HEK293 (cell line): ENCODE data around the gene MCF2L.

Experiments used
- CTCF ChIA-PET: fragments of 350-600 bp; formaldehyde crosslinking; extraction: SDS; loops from one replicate; lab custom pipeline; 2021; ENCODE audit warnings: antibody characterized with exemption; lab: Yijun Ruan, JAX
- POLR2A ChIA-PET: fragments of 300-600 bp; formaldehyde crosslinking; extraction: SDS; loops from one replicate; lab custom pipeline; 2020; ENCODE audit warnings: antibody characterized with exemption, inconsistent platforms; lab: Yijun Ruan, JAX
- H3K27ac ChIP-seq: fragments of 200-500 bp; sonication (Bioruptor generic); 2 replicates; pipeline ENCODE4 v1.5.1; 2014; ENCODE audit warnings: low read depth, low read length, control low read depth, inconsistent platforms; ENCODE audit errors: extremely low read depth
- H3K36me3 ChIP-seq, 2 experiments: fragments of 200-500 bp in 1 of 2; sonication (Bioruptor generic) in 1 of 2; 1 replicate in 1 of 2; 2 replicates in 1 of 2; pipeline ENCODE4 v1.5.1; 2014 to 2017; ENCODE audit warnings: inconsistent platforms in 2 of 2, low read length in 2 of 2; ENCODE audit not compliant: control insufficient read depth in 2 of 2, insufficient read depth in 1 of 2
- H3K4me1 ChIP-seq: fragments of 200-500 bp; sonication (Bioruptor generic); 2 replicates; pipeline ENCODE4 v1.5.1; 2014; ENCODE audit warnings: mild to moderate bottlenecking, low read length, inconsistent platforms; ENCODE audit not compliant: control insufficient read depth, insufficient read depth
- H3K4me3 ChIP-seq: 2 replicates; pipeline ENCODE4 v1.5.1; 2011; ENCODE audit warnings: low read depth, mild to moderate bottlenecking, control low read depth, low read length, moderate library complexity
- H3K9me3 ChIP-seq: fragments of 200-500 bp; sonication (Bioruptor generic); 2 replicates; pipeline ENCODE4 v1.5.1; 2014; ENCODE audit warnings: low read depth, low read length, inconsistent platforms; ENCODE audit not compliant: control insufficient read depth, insufficient read depth
- GLI4 ChIP-seq: fragments of 450-650 bp; formaldehyde crosslinking; IDR thresholded peaks from 2 replicates; pipeline ENCODE4 v1.5.1; 2016; ENCODE audit warnings: missing biosample characterization, missing genetic modification characterization
- HOXC10 ChIP-seq: sonication (generic); formaldehyde crosslinking; IDR thresholded peaks from 2 replicates; pipeline ENCODE4 v1.8.1; 2023; ENCODE audit warnings: mild to moderate bottlenecking, missing genetic modification reagents
- INSM2 ChIP-seq: fragments of 450-650 bp; formaldehyde crosslinking; IDR thresholded peaks from 2 replicates; pipeline ENCODE4 v1.5.1; 2016; ENCODE audit warnings: missing biosample characterization, missing genetic modification characterization
- KLF16 ChIP-seq: fragments of 450-650 bp; formaldehyde crosslinking; IDR thresholded peaks from 2 replicates; pipeline ENCODE4 v1.5.1; 2017; ENCODE audit warnings: missing biosample characterization, missing genetic modification characterization
- KLF17 ChIP-seq: fragments of 450-650 bp; formaldehyde crosslinking; IDR thresholded peaks from 2 replicates; pipeline ENCODE4 v1.5.1; 2016; ENCODE audit warnings: missing biosample characterization, missing genetic modification characterization
- KLF9 ChIP-seq: fragments of 450-650 bp; formaldehyde crosslinking; IDR thresholded peaks from 2 replicates; pipeline ENCODE4 v1.5.1; 2016; ENCODE audit warnings: missing biosample characterization, missing genetic modification characterization, low read depth
- TSHZ1 ChIP-seq: fragments of 450-650 bp; formaldehyde crosslinking; IDR thresholded peaks from 2 replicates; pipeline ENCODE4 v1.5.1; 2016; ENCODE audit warnings: missing biosample characterization, missing genetic modification characterization, borderline replicate concordance
- ZFP41 ChIP-seq: fragments of 450-650 bp; formaldehyde crosslinking; IDR thresholded peaks from 2 replicates; pipeline ENCODE4 v1.5.1; 2016; ENCODE audit warnings: missing biosample characterization, missing genetic modification characterization, borderline replicate concordance
- ZFP69B ChIP-seq: fragments of 450-650 bp; formaldehyde crosslinking; IDR thresholded peaks from 2 replicates; pipeline ENCODE4 v1.5.1; 2016; ENCODE audit warnings: missing biosample characterization, missing genetic modification characterization
- ZNF10 ChIP-seq: fragments of 450-650 bp; formaldehyde crosslinking; IDR thresholded peaks from 2 replicates; pipeline ENCODE4 v1.5.1; 2017; ENCODE audit warnings: missing biosample characterization, missing genetic modification characterization
- ZNF112 ChIP-seq: fragments of 450-650 bp; formaldehyde crosslinking; IDR thresholded peaks from 2 replicates; pipeline ENCODE4 v1.5.0; 2017; ENCODE audit warnings: missing biosample characterization, missing genetic modification characterization
- ZNF23 ChIP-seq: fragments of 450-650 bp; formaldehyde crosslinking; IDR thresholded peaks from 2 replicates; pipeline ENCODE4 v1.5.1; 2016; ENCODE audit warnings: missing biosample characterization, missing genetic modification characterization, borderline replicate concordance
- ZNF341 ChIP-seq: fragments of 450-650 bp; formaldehyde crosslinking; IDR thresholded peaks from 2 replicates; pipeline ENCODE4; 2016; ENCODE audit warnings: low read depth, missing biosample characterization, missing genetic modification characterization
- ZNF391 ChIP-seq: fragments of 450-650 bp; formaldehyde crosslinking; IDR thresholded peaks from 2 replicates; pipeline ENCODE4 v1.5.1; 2016; ENCODE audit warnings: low read depth, missing biosample characterization, missing genetic modification characterization, borderline replicate concordance
- ZNF394 ChIP-seq: fragments of 450-650 bp; formaldehyde crosslinking; IDR thresholded peaks from 2 replicates; pipeline ENCODE4 v1.5.1; 2016; ENCODE audit warnings: missing biosample characterization, missing genetic modification characterization, mild to moderate bottlenecking, moderate library complexity, borderline replicate concordance
- ZNF585B ChIP-seq: fragments of 450-650 bp; formaldehyde crosslinking; IDR thresholded peaks from 2 replicates; pipeline ENCODE4 v1.5.1; 2016; ENCODE audit warnings: missing biosample characterization, missing genetic modification characterization
- ZNF692 ChIP-seq: fragments of 450-650 bp; formaldehyde crosslinking; IDR thresholded peaks from 2 replicates; pipeline ENCODE4 v1.5.1; 2016; ENCODE audit warnings: missing biosample characterization, missing genetic modification characterization
- ZNF837 ChIP-seq: fragments of 450-650 bp; formaldehyde crosslinking; IDR thresholded peaks from 2 replicates; pipeline ENCODE4 v1.5.1; 2016; ENCODE audit warnings: missing biosample characterization, missing genetic modification characterization
- TF ChIP-seq, protein P1 (sequence below): fragments of 450-650 bp; formaldehyde crosslinking; IDR thresholded peaks from 2 replicates; pipeline ENCODE4 v1.5.1; 2017; ENCODE audit warnings: missing biosample characterization, missing genetic modification characterization
- TF ChIP-seq, protein P2 (sequence below): fragments of 450-650 bp; formaldehyde crosslinking; IDR thresholded peaks from 2 replicates; pipeline ENCODE4 v1.5.1; 2016; ENCODE audit warnings: missing biosample characterization, missing genetic modification characterization

Gene MCF2L

GRCh38 chr13:113090415-113090770 is 121.4 kb downstream of the MCF2L start:
- Histone ChIP-seq H3K27ac (no peak overlapping the region), H3K36me3 (peaks cover 0 to 15% of the 10 kb centered on the region in 2 experiments; a peak in 1 of 3 replicates), H3K9me3 (no peaks in the 10 kb centered on the region), H3K4me1 (no peaks in the 10 kb centered on the region), H3K4me3 (no peak overlapping the region)
- ChIA-PET CTCF (interaction anchor here (0.7 kb wide), 1 partner anchor 89 kb away, joined by 3 read pairs; no protein-coding TSS in a partner anchor), POLR2A (no interaction called here)
- TF ChIP-seq ZNF112 (tag by site-specific recombination) (no peak), ZNF585B (no peak), ZFP69B (tag by site-specific recombination) (no peak), INSM2 (tag by site-specific recombination) (no peak), ZNF837 (no peak), ZNF692 (tag by site-specific recombination) (no peak), ZNF341 (tag by site-specific recombination) (no peak), ZNF391 (tag by site-specific recombination) (no peak), ZFP41 (tag by site-specific recombination) (no peak), ZNF394 (tag by site-specific recombination) (no peak), ZNF10 (tag by site-specific recombination) (no peak), HOXC10 (no peak), ZNF23 (tag by site-specific recombination) (no peak), GLI4 (no peak), KLF9 (tag by site-specific recombination) (no peak), KLF16 (tag by site-specific recombination) (no peak), KLF17 (tag by site-specific recombination) (no peak)
- TF ChIP-seq, protein P1, sequence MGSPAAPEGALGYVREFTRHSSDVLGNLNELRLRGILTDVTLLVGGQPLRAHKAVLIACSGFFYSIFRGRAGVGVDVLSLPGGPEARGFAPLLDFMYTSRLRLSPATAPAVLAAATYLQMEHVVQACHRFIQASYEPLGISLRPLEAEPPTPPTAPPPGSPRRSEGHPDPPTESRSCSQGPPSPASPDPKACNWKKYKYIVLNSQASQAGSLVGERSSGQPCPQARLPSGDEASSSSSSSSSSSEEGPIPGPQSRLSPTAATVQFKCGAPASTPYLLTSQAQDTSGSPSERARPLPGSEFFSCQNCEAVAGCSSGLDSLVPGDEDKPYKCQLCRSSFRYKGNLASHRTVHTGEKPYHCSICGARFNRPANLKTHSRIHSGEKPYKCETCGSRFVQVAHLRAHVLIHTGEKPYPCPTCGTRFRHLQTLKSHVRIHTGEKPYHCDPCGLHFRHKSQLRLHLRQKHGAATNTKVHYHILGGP (tag by site-specific recombination): no peak
- TF ChIP-seq, protein P2, sequence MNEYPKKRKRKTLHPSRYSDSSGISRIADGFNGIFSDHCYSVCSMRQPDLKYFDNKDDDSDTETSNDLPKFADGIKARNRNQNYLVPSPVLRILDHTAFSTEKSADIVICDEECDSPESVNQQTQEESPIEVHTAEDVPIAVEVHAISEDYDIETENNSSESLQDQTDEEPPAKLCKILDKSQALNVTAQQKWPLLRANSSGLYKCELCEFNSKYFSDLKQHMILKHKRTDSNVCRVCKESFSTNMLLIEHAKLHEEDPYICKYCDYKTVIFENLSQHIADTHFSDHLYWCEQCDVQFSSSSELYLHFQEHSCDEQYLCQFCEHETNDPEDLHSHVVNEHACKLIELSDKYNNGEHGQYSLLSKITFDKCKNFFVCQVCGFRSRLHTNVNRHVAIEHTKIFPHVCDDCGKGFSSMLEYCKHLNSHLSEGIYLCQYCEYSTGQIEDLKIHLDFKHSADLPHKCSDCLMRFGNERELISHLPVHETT: no peak

GRCh38 chr13:113090806-113091205 is 121.8 kb downstream of the MCF2L start:
- Histone ChIP-seq H3K9me3 (no peaks in the 10 kb centered on the region), H3K36me3 (peaks cover 0 to 15% of the 10 kb centered on the region in 2 experiments; a peak in 1 of 3 replicates), H3K4me1 (no peaks in the 10 kb centered on the region), H3K4me3 (no peak overlapping the region), H3K27ac (no peak overlapping the region)
- POLR2A ChIA-PET: no interaction called here
- no peak for TF ChIP-seq TSHZ1 (tag by site-specific recombination)
- CTCF ChIA-PET: interaction anchor here (0.7 kb wide), 1 partner anchor 90 kb away, joined by 3 read pairs; no protein-coding TSS in a partner anchor
